ENCODE results near the gene TMEM91.

DNA sequence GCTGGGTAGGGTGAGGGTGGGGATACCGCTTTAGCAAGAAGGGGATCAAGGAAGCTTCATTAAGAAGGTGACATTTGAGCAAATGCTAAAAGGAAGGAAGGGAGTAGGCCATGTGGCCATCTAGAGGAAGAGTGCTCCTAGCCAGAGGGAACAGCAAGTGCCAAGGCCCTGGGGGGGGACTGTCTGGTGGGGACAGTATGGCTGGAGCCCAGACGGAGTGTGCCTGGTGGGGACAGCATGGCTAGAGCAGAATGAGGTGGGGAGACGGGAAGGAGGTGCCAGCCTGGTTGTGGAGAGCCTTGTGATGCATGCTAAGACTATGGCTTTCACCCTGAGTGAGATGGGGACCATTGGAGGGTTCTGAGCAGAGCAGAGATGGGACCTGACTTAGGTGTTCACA is 20.5 kb upstream of the TMEM91 start:
- TF ChIP-seq, protein P1, sequence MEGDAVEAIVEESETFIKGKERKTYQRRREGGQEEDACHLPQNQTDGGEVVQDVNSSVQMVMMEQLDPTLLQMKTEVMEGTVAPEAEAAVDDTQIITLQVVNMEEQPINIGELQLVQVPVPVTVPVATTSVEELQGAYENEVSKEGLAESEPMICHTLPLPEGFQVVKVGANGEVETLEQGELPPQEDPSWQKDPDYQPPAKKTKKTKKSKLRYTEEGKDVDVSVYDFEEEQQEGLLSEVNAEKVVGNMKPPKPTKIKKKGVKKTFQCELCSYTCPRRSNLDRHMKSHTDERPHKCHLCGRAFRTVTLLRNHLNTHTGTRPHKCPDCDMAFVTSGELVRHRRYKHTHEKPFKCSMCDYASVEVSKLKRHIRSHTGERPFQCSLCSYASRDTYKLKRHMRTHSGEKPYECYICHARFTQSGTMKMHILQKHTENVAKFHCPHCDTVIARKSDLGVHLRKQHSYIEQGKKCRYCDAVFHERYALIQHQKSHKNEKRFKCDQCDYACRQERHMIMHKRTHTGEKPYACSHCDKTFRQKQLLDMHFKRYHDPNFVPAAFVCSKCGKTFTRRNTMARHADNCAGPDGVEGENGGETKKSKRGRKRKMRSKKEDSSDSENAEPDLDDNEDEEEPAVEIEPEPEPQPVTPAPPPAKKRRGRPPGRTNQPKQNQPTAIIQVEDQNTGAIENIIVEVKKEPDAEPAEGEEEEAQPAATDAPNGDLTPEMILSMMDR (IDR thresholded peaks at IDR 0.05), result no peak
- TF ChIP-seq POLR2A (IDR thresholded peaks at IDR 0.05), result no peak

Measured in ovary (tissue), 3 donors.